GM18867 (cell line): ENCODE data around the gene GPBAR1.

Source experiments
- ATAC-seq: cut with Tn5 transposase; IDR thresholded peaks from one replicate; pipeline ENCODE4 v1.9.1; 2021; ENCODE audit warnings: mild to moderate bottlenecking, moderate library complexity; ENCODE audit not compliant: unreplicated experiment

Gene GPBAR1

GRCh38 chr2:218244204-218244603, 16.6 kb upstream of the GPBAR1 start:
- ATAC-seq: no peak

GRCh38 chr2:218244665-218245064, 16.1 kb upstream of the GPBAR1 start:
- ATAC-seq: no peak

GRCh38 chr2:218245214-218245613, 15.6 kb upstream of the GPBAR1 start:
- no peak for ATAC-seq

- ATAC-seq: no peak
These were observed 11.1 kb upstream of the GPBAR1 start for GRCh38 chr2:218249691-218250090.

GRCh38 chr2:218252509-218253231, 8.1 kb upstream of the GPBAR1 start:
- ATAC-seq: no peak

GRCh38 chr2:218253232-218253625, 7.6 kb upstream of the GPBAR1 start:
- ATAC-seq: no peak

- no peak for ATAC-seq
These were observed 5.4 kb upstream of the GPBAR1 start for GRCh38 chr2:218255446-218255845.

GRCh38 chr2:218256612-218257350, 4.0 kb upstream of the GPBAR1 start:
- ATAC-seq: peak; percentile 2

- ATAC-seq: peak; percentile 74
These were observed 3.3 kb upstream of the GPBAR1 start for GRCh38 chr2:218257390-218257981.

- no peak for ATAC-seq
These were observed 1.5 kb upstream of the GPBAR1 start for GRCh38 chr2:218259099-218259961.

- ATAC-seq: no peak
These were observed 649 bp upstream of the GPBAR1 start for GRCh38 chr2:218260166-218260565.

GRCh38 chr2:218261423-218262236, 815 bp downstream of the GPBAR1 start:
- no peak for ATAC-seq

- ATAC-seq: no peak
These were observed 1.4 kb downstream of the GPBAR1 start for GRCh38 chr2:218262237-218262600.

- ATAC-seq: no peak
These were observed 2.1 kb downstream of the GPBAR1 start for GRCh38 chr2:218262631-218263586.

GRCh38 chr2:218263817-218264641, 3.2 kb downstream of the GPBAR1 start:
- ATAC-seq: no peak

- ATAC-seq: no peak
These were observed 4.2 kb downstream of the GPBAR1 start for GRCh38 chr2:218264773-218265561.

- no peak for ATAC-seq
These were observed 4.8 kb downstream of the GPBAR1 start for GRCh38 chr2:218265626-218266025.
